ENCODE data around the gene SLFN14.
"Not testable (repeated sequence)": the region's sequence is repeated elsewhere in the genome, so short reads cannot be mapped to it uniquely, and the experiment has no call there.

The SLFN14 gene

GRCh38 chr17:35521654-35522256, 38.9 kb downstream of the SLFN14 start:
- not testable (repeated sequence) for DNase-seq (ENCODE audit: low read depth)

GRCh38 chr17:35521150-35521549, 39.5 kb downstream of the SLFN14 start:
- DNase-seq (ENCODE audit: low read depth): no peak

- DNase-seq (ENCODE audit: low read depth): no peak
Observed at GRCh38 chr17:35519906-35520442, 40.6 kb downstream of the SLFN14 start.

- DNase-seq (ENCODE audit: low read depth): no peak
Observed at GRCh38 chr17:35519439-35519838, 41.2 kb downstream of the SLFN14 start.

GRCh38 chr17:35518431-35518830, 42.2 kb downstream of the SLFN14 start:
- DNase-seq (ENCODE audit: low read depth): not testable (repeated sequence)

- DNase-seq (ENCODE audit: low read depth): no peak
Observed at GRCh38 chr17:35515027-35515426, 45.6 kb downstream of the SLFN14 start.

- no peak for DNase-seq (ENCODE audit: low read depth)
Observed at GRCh38 chr17:35514564-35514963, 46.1 kb downstream of the SLFN14 start.
